ENCODE measurements around the gene POU4F3.
"Not testable (repeated sequence)": the region's sequence is repeated elsewhere in the genome, so short reads cannot be mapped to it uniquely, and the experiment has no call there.

POU4F3 gene

GRCh38 chr5:146338774-146339714 is at the start of gene POU4F3:
TSS of gene POU4F3 (plus strand) at chr5:146338839. CDS start at chr5:146339113, 274 bp downstream.
- DNase-seq, result no peak

- DNase-seq, result no peak
Observed at GRCh38 chr5:146290318-146290717, 48.3 kb upstream of the POU4F3 start.

GRCh38 chr5:146291421-146292074 is 47.1 kb upstream of the POU4F3 start:
- DNase-seq, result no peak

- no peak for DNase-seq
Observed at GRCh38 chr5:146296245-146296644, 42.4 kb upstream of the POU4F3 start.

- not testable (repeated sequence) for DNase-seq
Observed at GRCh38 chr5:146298920-146299319, 39.7 kb upstream of the POU4F3 start.

GRCh38 chr5:146301626-146302025 is 37.0 kb upstream of the POU4F3 start:
- no peak for DNase-seq

GRCh38 chr5:146302406-146302805 is 36.2 kb upstream of the POU4F3 start:
- no peak for DNase-seq

- DNase-seq, result no peak
Observed at GRCh38 chr5:146306838-146307237, 31.8 kb upstream of the POU4F3 start.

GRCh38 chr5:146307796-146308195 is 30.8 kb upstream of the POU4F3 start:
- DNase-seq, result no peak

GRCh38 chr5:146310540-146310939 is 28.1 kb upstream of the POU4F3 start:
- no peak for DNase-seq

- DNase-seq, result no peak
Observed at GRCh38 chr5:146311278-146311677, 27.4 kb upstream of the POU4F3 start.

- peak; percentile 9 for DNase-seq
Observed at GRCh38 chr5:146313027-146313426, 25.6 kb upstream of the POU4F3 start.

GRCh38 chr5:146321571-146321970 is 17.1 kb upstream of the POU4F3 start:
- DNase-seq, result no peak

GRCh38 chr5:146327257-146327870 is 11.3 kb upstream of the POU4F3 start:
- no peak for DNase-seq

- no peak for DNase-seq
Observed at GRCh38 chr5:146327989-146328388, 10.7 kb upstream of the POU4F3 start.

- DNase-seq, result no peak
Observed at GRCh38 chr5:146329697-146330096, 8.9 kb upstream of the POU4F3 start.

GRCh38 chr5:146331423-146331822 is 7.2 kb upstream of the POU4F3 start:
- DNase-seq, result no peak

- no peak for DNase-seq
Observed at GRCh38 chr5:146334074-146334533, 4.5 kb upstream of the POU4F3 start.

GRCh38 chr5:146336197-146336596 is 2.4 kb upstream of the POU4F3 start:
- no peak for DNase-seq

GRCh38 chr5:146337264-146337904 is 1.3 kb upstream of the POU4F3 start:
- DNase-seq, result no peak

GRCh38 chr5:146337928-146338327 is 711 bp upstream of the POU4F3 start:
- no peak for DNase-seq

- no peak for DNase-seq
Observed at GRCh38 chr5:146339715-146340259, 1.1 kb downstream of the POU4F3 start.
